Loucy (cell line): ENCODE measurements around the gene PTPRO.

Experiments used
- EZH2phosphoT487 ChIP-seq: fragments of 200-600 bp; IDR thresholded peaks from 2 replicates; pipeline ENCODE4 v1.6.1; 2018; ENCODE audit warnings: antibody characterized with exemption, mild to moderate bottlenecking, moderate library complexity, borderline replicate concordance
- TF ChIP-seq, protein P1 (sequence below): fragments of 200-600 bp; sonication (generic); conservative IDR thresholded peaks from 2 replicates; pipeline ENCODE4 v1.5.1; 2014; ENCODE audit warnings: mild to moderate bottlenecking, antibody characterized with exemption, low read length

DNA sequence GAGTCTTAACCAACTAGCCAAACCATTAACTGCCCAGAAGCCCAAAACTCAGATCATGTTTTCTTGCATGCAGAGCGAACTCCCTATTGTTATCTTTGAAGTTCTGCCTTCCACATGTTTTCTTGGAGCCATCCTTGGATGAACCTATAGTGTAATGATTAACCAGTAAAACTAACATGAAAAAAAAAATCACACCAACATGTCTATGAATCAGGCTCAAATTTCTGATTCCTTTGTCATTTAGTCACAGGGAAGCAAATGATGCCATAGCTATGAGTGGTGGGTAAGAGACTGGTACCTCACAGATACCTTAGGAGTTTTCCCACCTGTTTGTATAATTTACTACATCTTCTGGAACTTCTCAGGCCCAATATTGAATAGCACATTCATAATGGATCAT, 70.7 kb downstream of the PTPRO start:
- TF ChIP-seq, protein P1, sequence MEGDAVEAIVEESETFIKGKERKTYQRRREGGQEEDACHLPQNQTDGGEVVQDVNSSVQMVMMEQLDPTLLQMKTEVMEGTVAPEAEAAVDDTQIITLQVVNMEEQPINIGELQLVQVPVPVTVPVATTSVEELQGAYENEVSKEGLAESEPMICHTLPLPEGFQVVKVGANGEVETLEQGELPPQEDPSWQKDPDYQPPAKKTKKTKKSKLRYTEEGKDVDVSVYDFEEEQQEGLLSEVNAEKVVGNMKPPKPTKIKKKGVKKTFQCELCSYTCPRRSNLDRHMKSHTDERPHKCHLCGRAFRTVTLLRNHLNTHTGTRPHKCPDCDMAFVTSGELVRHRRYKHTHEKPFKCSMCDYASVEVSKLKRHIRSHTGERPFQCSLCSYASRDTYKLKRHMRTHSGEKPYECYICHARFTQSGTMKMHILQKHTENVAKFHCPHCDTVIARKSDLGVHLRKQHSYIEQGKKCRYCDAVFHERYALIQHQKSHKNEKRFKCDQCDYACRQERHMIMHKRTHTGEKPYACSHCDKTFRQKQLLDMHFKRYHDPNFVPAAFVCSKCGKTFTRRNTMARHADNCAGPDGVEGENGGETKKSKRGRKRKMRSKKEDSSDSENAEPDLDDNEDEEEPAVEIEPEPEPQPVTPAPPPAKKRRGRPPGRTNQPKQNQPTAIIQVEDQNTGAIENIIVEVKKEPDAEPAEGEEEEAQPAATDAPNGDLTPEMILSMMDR = no peak
- TF ChIP-seq EZH2phosphoT487 = no peak
